Fibroblast of pulmonary artery (primary cell): ENCODE data around the gene FOXN3.

Experiments used
- DNase-seq: peaks from one replicate; pipeline ENCODE4 v3.0.0-alpha.2; 2010; ENCODE audit warnings: low read depth
- H3K4me3 ChIP-seq: replicated peaks from 2 replicates; pipeline ENCODE4 v1.5.1; 2011; ENCODE audit warnings: low read depth, mild to moderate bottlenecking, control low read depth, low read length, moderate library complexity
- CTCF ChIP-seq: IDR thresholded peaks from 2 replicates; pipeline ENCODE4 v1.5.1; 2011; ENCODE audit warnings: mild to moderate bottlenecking, control low read depth, low read length, inconsistent platforms; ENCODE audit errors: missing control alignments

Gene FOXN3

GRCh38 chr14:89137526-89138163 lies 279.4 kb downstream of the FOXN3 start:
- peak; percentile 88 for DNase-seq
- no peak overlapping the region for H3K4me3 ChIP-seq
- TF ChIP-seq CTCF, result no peak

- no peak for TF ChIP-seq CTCF
- H3K4me3 ChIP-seq, result no peak overlapping the region
- DNase-seq, result no peak
Measured at GRCh38 chr14:89136587-89136986, 280.4 kb downstream of the FOXN3 start.

GRCh38 chr14:89134640-89135039 lies 282.4 kb downstream of the FOXN3 start:
- DNase-seq, result no peak
- no peak overlapping the region for H3K4me3 ChIP-seq
- TF ChIP-seq CTCF, result no peak

GRCh38 chr14:89131004-89131750 lies 285.9 kb downstream of the FOXN3 start:
- no peak overlapping the region for H3K4me3 ChIP-seq
- no peak for DNase-seq
- TF ChIP-seq CTCF, result no peak

GRCh38 chr14:89129570-89129969 lies 287.5 kb downstream of the FOXN3 start:
- DNase-seq, result peak; percentile 37
- no peak overlapping the region for H3K4me3 ChIP-seq
- TF ChIP-seq CTCF, result no peak

GRCh38 chr14:89128311-89129026 lies 288.6 kb downstream of the FOXN3 start:
- H3K4me3 ChIP-seq, result no peak overlapping the region
- TF ChIP-seq CTCF, result no peak
- DNase-seq, result no peak
